Vagina (tissue), 2 donors: ENCODE data around the gene SLC7A14. TPM values are rescaled to one million over a fixed set of nuclear protein-coding genes. Genes with fewer than 3 reads are reported as not detected.

Source experiments
- DNase-seq, 2 donors: peaks; one replicate each; pipeline ENCODE4 v3.0.0-alpha.2; 2017; ENCODE audit errors: extremely low spot score in 2 of 2
- H3K27ac ChIP-seq: fragments of 200-600 bp; sonication (generic); one replicate; pipeline ENCODE4 v1.5.1; 2019
- H3K27me3 ChIP-seq: fragments of 200-600 bp; sonication (generic); one replicate; pipeline ENCODE4 v1.5.1; 2019
- H3K36me3 ChIP-seq, 2 donors: fragments of 200-600 bp; sonication (generic); one replicate each; pipeline ENCODE4 v1.5.1; 2017 to 2019
- H3K4me1 ChIP-seq: fragments of 200-600 bp; sonication (generic); one replicate; pipeline ENCODE4 v1.5.1; 2019
- H3K4me3 ChIP-seq, 2 donors: fragments of 200-600 bp; sonication (generic); 1 replicate in 1 of 2; 2 replicates in 1 of 2; pipeline ENCODE4 v1.5.1; 2016 to 2019
- H3K9me3 ChIP-seq: fragments of 200-600 bp; sonication (generic); one replicate; pipeline ENCODE4 v1.5.1; 2019
- CTCF ChIP-seq, 3 experiments: fragments of 450-650 bp in 2 of 3; fragments of 200-600 bp in 1 of 3; sonication (generic) in 1 of 3; IDR thresholded peaks; one replicate each; pipeline ENCODE4 v1.5.1; 2017 to 2019; ENCODE audit warnings: antibody characterized with exemption in 3 of 3, mild to moderate bottlenecking in 2 of 3, moderate library complexity in 2 of 3
- POLR2A ChIP-seq, 2 donors: fragments of 450-650 bp; IDR thresholded peaks; one replicate each; pipeline ENCODE4 v1.6.1; 2017; ENCODE audit warnings: antibody characterized with exemption in 2 of 2, mild to moderate bottlenecking in 2 of 2, moderate library complexity in 2 of 2
- POLR2AphosphoS5 ChIP-seq, 2 donors: sonication (generic); formaldehyde crosslinking; IDR thresholded peaks; one replicate each; pipeline ENCODE4 v1.9.0; 2017; ENCODE audit warnings: antibody characterized with exemption in 2 of 2, mild to moderate bottlenecking in 2 of 2, low read depth in 1 of 2; ENCODE audit not compliant: insufficient read depth in 1 of 2
- intact Hi-C: fragments of 100-400 bp; cut with DNase I; formaldehyde crosslinking; loops from one replicate; pipeline ENCODE4 v1.15.1; 2023
- total RNA-seq: library from RNA; depleted of rRNA; stranded (reverse); fragments of >200 nt; gene quantifications from one replicate; pipeline ENCODE4 v1.2.3, GENCODE V29; 2016

SLC7A14 gene
- total RNA-seq, 1 donor from 2014 or later: 1.2 TPM

GRCh38 chr3:170418422-170419398 is 167.2 kb downstream of the SLC7A14 start, which contains the start of gene CLDN11:
Gene CLDN11 (plus strand): TSS chr3:170418868. CDS start chr3:170419067, 199 bp downstream.
- Histone ChIP-seq H3K27me3 (no peaks in the 10 kb centered on the region), H3K4me3 (peak within 1 kb of the TSS; percentile 52 to 58), H3K4me1 (peaks cover 29% of the 10 kb centered on the region), H3K9me3 (no peaks in the 10 kb centered on the region), H3K36me3 (no peaks in the 10 kb centered on the region), H3K27ac (peak within 1 kb of the TSS; percentile 68)
- DNase-seq: no peak
- intact Hi-C loops: loop anchor here (5.0 kb wide), 1 partner anchor 394 kb away; no protein-coding TSS in a partner anchor
- no peak for TF ChIP-seq CTCF (IDR thresholded peaks at IDR 0.05)
- peak in 1 of 2 donors; percentile 62 for TF ChIP-seq POLR2AphosphoS5 (IDR thresholded peaks at IDR 0.05; ENCODE audit: insufficient read depth in 1 of 2, low read depth in 1 of 2)
- TF ChIP-seq POLR2A (IDR thresholded peaks at IDR 0.05): peak in 1 of 2 donors; percentile 71

- intact Hi-C loops: loop anchor here (5.0 kb wide), 1 partner anchor 395 kb away; no protein-coding TSS in a partner anchor
- Histone ChIP-seq H3K27ac (no peak overlapping the region), H3K4me3 (no peak overlapping the region), H3K36me3 (no peaks in the 10 kb centered on the region), H3K9me3 (no peaks in the 10 kb centered on the region), H3K27me3 (no peaks in the 10 kb centered on the region), H3K4me1 (peaks cover 29% of the 10 kb centered on the region)
- no peak for DNase-seq
- TF ChIP-seq CTCF (IDR thresholded peaks at IDR 0.05) (no peak), POLR2A (IDR thresholded peaks at IDR 0.05) (no peak), POLR2AphosphoS5 (IDR thresholded peaks at IDR 0.05; ENCODE audit: insufficient read depth in 1 of 2, low read depth in 1 of 2) (no peak)
Measured at GRCh38 chr3:170417090-170417489, 168.8 kb downstream of the SLC7A14 start.

GRCh38 chr3:170414202-170414663 is 171.6 kb downstream of the SLC7A14 start:
- no peak for DNase-seq
- H3K4me3 ChIP-seq: no peak overlapping the region
- intact Hi-C loops: no loop called here
- TF ChIP-seq POLR2AphosphoS5 (IDR thresholded peaks at IDR 0.05; ENCODE audit: insufficient read depth in 1 of 2, low read depth in 1 of 2) (peak in 1 of 2 donors; percentile 35), POLR2A (IDR thresholded peaks at IDR 0.05) (no peak), CTCF (IDR thresholded peaks at IDR 0.05) (peak; percentile 84 to 93 (median 91))
- H3K27me3 ChIP-seq: no peaks in the 10 kb centered on the region
- H3K4me1 ChIP-seq: peaks cover 16% of the 10 kb centered on the region
- no peak overlapping the region for H3K27ac ChIP-seq
- H3K36me3 ChIP-seq: no peaks in the 10 kb centered on the region
- no peaks in the 10 kb centered on the region for H3K9me3 ChIP-seq

GRCh38 chr3:170413291-170413690 is 172.6 kb downstream of the SLC7A14 start:
- Histone ChIP-seq H3K36me3 (no peaks in the 10 kb centered on the region), H3K27me3 (no peaks in the 10 kb centered on the region), H3K27ac (no peak overlapping the region), H3K4me1 (peaks cover 6% of the 10 kb centered on the region), H3K9me3 (no peaks in the 10 kb centered on the region), H3K4me3 (no peak overlapping the region)
- TF ChIP-seq POLR2A (IDR thresholded peaks at IDR 0.05) (no peak), POLR2AphosphoS5 (IDR thresholded peaks at IDR 0.05; ENCODE audit: insufficient read depth in 1 of 2, low read depth in 1 of 2) (no peak), CTCF (IDR thresholded peaks at IDR 0.05) (no peak)
- intact Hi-C loops: no loop called here
- no peak for DNase-seq
